ENCODE results near the gene PRLR. TPM values are rescaled to one million over a fixed set of nuclear protein-coding genes. Genes with fewer than 3 reads are reported as not detected.

PRLR gene
- total and polyA plus RNA-seq, 3 experiments from 2014 or later: not detected

GRCh38 chr5:35026280-35026840 lies 203.9 kb downstream of the PRLR start:
- Histone ChIP-seq H3K36me3 (ENCODE audit: insufficient read depth, low read length) (no peaks in the 10 kb centered on the region), H3K27ac (ENCODE audit: low read depth, low read length) (no peak overlapping the region), H3K4me1 (ENCODE audit: insufficient read depth, low read length) (no peaks in the 10 kb centered on the region), H3K27me3 (ENCODE audit: insufficient read depth, low read length, poor library complexity, severe bottlenecking) (no peaks in the 10 kb centered on the region), H3K4me3 (ENCODE audit: low read length) (no peak overlapping the region), H3K9me3 (ENCODE audit: low read length) (no peaks in the 10 kb centered on the region)
- POLR2A ChIA-PET: no interaction called here
- no peak overlapping the region for H3K27ac Mint-ChIP-seq
- H3K27me3 Mint-ChIP-seq: peaks cover 3 to 17% of the 10 kb centered on the region in 2 donors
- no peak for DNase-seq
- H3K36me3 Mint-ChIP-seq: no peaks in the 10 kb centered on the region
- no peaks in the 10 kb centered on the region for H3K4me1 Mint-ChIP-seq
- H3K9me3 Mint-ChIP-seq: no peaks in the 10 kb centered on the region
- CTCF ChIA-PET: no interaction called here
- no peak overlapping the region for H3K4me3 Mint-ChIP-seq

GRCh38 chr5:35024911-35025510 lies 205.3 kb downstream of the PRLR start:
- H3K27me3 Mint-ChIP-seq: peaks cover 3 to 17% of the 10 kb centered on the region in 2 donors
- H3K9me3 ChIP-seq (ENCODE audit: low read length): no peaks in the 10 kb centered on the region
- H3K4me3 ChIP-seq (ENCODE audit: low read length): no peak overlapping the region
- no peaks in the 10 kb centered on the region for H3K36me3 ChIP-seq (ENCODE audit: insufficient read depth, low read length)
- H3K4me1 ChIP-seq (ENCODE audit: insufficient read depth, low read length): no peaks in the 10 kb centered on the region
- no peaks in the 10 kb centered on the region for H3K9me3 Mint-ChIP-seq
- H3K36me3 Mint-ChIP-seq: no peaks in the 10 kb centered on the region
- H3K4me1 Mint-ChIP-seq: no peaks in the 10 kb centered on the region
- ChIA-PET POLR2A (no interaction called here), CTCF (no interaction called here)
- H3K27ac Mint-ChIP-seq: no peak overlapping the region
- H3K27me3 ChIP-seq (ENCODE audit: insufficient read depth, low read length, poor library complexity, severe bottlenecking): no peaks in the 10 kb centered on the region
- H3K27ac ChIP-seq (ENCODE audit: low read depth, low read length): no peak overlapping the region
- H3K4me3 Mint-ChIP-seq: no peak overlapping the region
- DNase-seq: no peak

- no peak overlapping the region for H3K27ac ChIP-seq (ENCODE audit: low read depth, low read length)
- H3K27ac Mint-ChIP-seq: no peak overlapping the region
Observed at GRCh38 chr5:35023391-35024178, 206.7 kb downstream of the PRLR start.

GRCh38 chr5:35016174-35017051 lies 213.9 kb downstream of the PRLR start:
- Mint-ChIP-seq H3K4me3 (no peak overlapping the region), H3K4me1 (no peaks in the 10 kb centered on the region), H3K27me3 (peaks cover 7 to 17% of the 10 kb centered on the region in 2 donors), H3K27ac (no peak overlapping the region), H3K9me3 (peaks cover 0 to 2% (median 1%) of the 10 kb centered on the region in 5 donors), H3K36me3 (no peaks in the 10 kb centered on the region)
- Histone ChIP-seq H3K27ac (ENCODE audit: low read depth, low read length) (no peak overlapping the region), H3K27me3 (ENCODE audit: insufficient read depth, low read length, poor library complexity, severe bottlenecking) (no peaks in the 10 kb centered on the region), H3K36me3 (ENCODE audit: insufficient read depth, low read length) (no peaks in the 10 kb centered on the region), H3K9me3 (ENCODE audit: low read length) (no peaks in the 10 kb centered on the region), H3K4me1 (ENCODE audit: insufficient read depth, low read length) (no peaks in the 10 kb centered on the region), H3K4me3 (ENCODE audit: low read length) (no peak overlapping the region)
- no peak for DNase-seq
- ChIA-PET CTCF (no interaction called here), POLR2A (no interaction called here)

More at GRCh38 chr5:35023391-35024178, 206.7 kb downstream of the PRLR start:
- H3K4me3 Mint-ChIP-seq: no peak overlapping the region
- ChIA-PET POLR2A (no interaction called here), CTCF (interaction anchor here (0.9 kb wide), 1 partner anchor 558 kb away, joined by 3 read pairs; no protein-coding TSS in a partner anchor)
- no peaks in the 10 kb centered on the region for H3K4me1 ChIP-seq (ENCODE audit: insufficient read depth, low read length)
- H3K36me3 ChIP-seq (ENCODE audit: insufficient read depth, low read length): no peaks in the 10 kb centered on the region
- H3K9me3 Mint-ChIP-seq: no peaks in the 10 kb centered on the region
- DNase-seq: no peak
- no peaks in the 10 kb centered on the region for H3K27me3 ChIP-seq (ENCODE audit: insufficient read depth, low read length, poor library complexity, severe bottlenecking)
- H3K4me1 Mint-ChIP-seq: no peaks in the 10 kb centered on the region
- peaks cover 0 to 6% of the 10 kb centered on the region in 2 donors for H3K27me3 Mint-ChIP-seq
- H3K36me3 Mint-ChIP-seq: no peaks in the 10 kb centered on the region
- H3K4me3 ChIP-seq (ENCODE audit: low read length): no peak overlapping the region
- H3K9me3 ChIP-seq (ENCODE audit: low read length): no peaks in the 10 kb centered on the region

- Mint-ChIP-seq H3K27ac (no peak overlapping the region), H3K27me3 (peaks cover 7 to 18% of the 10 kb centered on the region in 2 donors), H3K36me3 (no peaks in the 10 kb centered on the region), H3K9me3 (peaks cover 0 to 2% (median 1%) of the 10 kb centered on the region in 5 donors), H3K4me3 (no peak overlapping the region), H3K4me1 (no peaks in the 10 kb centered on the region)
- Histone ChIP-seq H3K27me3 (ENCODE audit: insufficient read depth, low read length, poor library complexity, severe bottlenecking) (no peaks in the 10 kb centered on the region), H3K36me3 (ENCODE audit: insufficient read depth, low read length) (no peaks in the 10 kb centered on the region), H3K27ac (ENCODE audit: low read depth, low read length) (no peak overlapping the region), H3K4me1 (ENCODE audit: insufficient read depth, low read length) (no peaks in the 10 kb centered on the region), H3K4me3 (ENCODE audit: low read length) (no peak overlapping the region), H3K9me3 (ENCODE audit: low read length) (no peaks in the 10 kb centered on the region)
- POLR2A ChIA-PET: no interaction called here
- no peak for DNase-seq
- CTCF ChIA-PET: interaction anchor here (1.2 kb wide), 1 partner anchor 12 kb away, joined by 3 read pairs; no protein-coding TSS in a partner anchor
Observed at GRCh38 chr5:35015063-35015462, 215.2 kb downstream of the PRLR start.

- Mint-ChIP-seq H3K27ac (no peak overlapping the region), H3K36me3 (peaks cover 0 to 1% (median 0%) of the 10 kb centered on the region in 3 donors), H3K9me3 (peaks cover 0 to 3% (median 0%) of the 10 kb centered on the region in 5 donors), H3K4me1 (no peaks in the 10 kb centered on the region), H3K27me3 (peaks cover 15 to 34% of the 10 kb centered on the region in 2 donors), H3K4me3 (no peak overlapping the region)
- CTCF ChIA-PET: no interaction called here
- DNase-seq: no peak
- H3K4me1 ChIP-seq (ENCODE audit: insufficient read depth, low read length): no peaks in the 10 kb centered on the region
- H3K36me3 ChIP-seq (ENCODE audit: insufficient read depth, low read length): no peaks in the 10 kb centered on the region
- H3K9me3 ChIP-seq (ENCODE audit: low read length): no peaks in the 10 kb centered on the region
- no peak overlapping the region for H3K4me3 ChIP-seq (ENCODE audit: low read length)
- POLR2A ChIA-PET: no interaction called here
- no peaks in the 10 kb centered on the region for H3K27me3 ChIP-seq (ENCODE audit: insufficient read depth, low read length, poor library complexity, severe bottlenecking)
- H3K27ac ChIP-seq (ENCODE audit: low read depth, low read length): no peak overlapping the region
Observed at GRCh38 chr5:35012796-35013195, 217.5 kb downstream of the PRLR start.

- Mint-ChIP-seq H3K4me3 (no peak overlapping the region), H3K27me3 (peaks cover 14 to 36% of the 10 kb centered on the region in 2 donors), H3K4me1 (no peaks in the 10 kb centered on the region), H3K27ac (no peak overlapping the region), H3K9me3 (peaks cover 0 to 2% (median 0%) of the 10 kb centered on the region in 5 donors), H3K36me3 (peaks cover 0 to 1% (median 0%) of the 10 kb centered on the region in 3 donors)
- H3K4me1 ChIP-seq (ENCODE audit: insufficient read depth, low read length): no peaks in the 10 kb centered on the region
- POLR2A ChIA-PET: no interaction called here
- H3K27me3 ChIP-seq (ENCODE audit: insufficient read depth, low read length, poor library complexity, severe bottlenecking): no peaks in the 10 kb centered on the region
- no peaks in the 10 kb centered on the region for H3K9me3 ChIP-seq (ENCODE audit: low read length)
- no peak overlapping the region for H3K4me3 ChIP-seq (ENCODE audit: low read length)
- H3K27ac ChIP-seq (ENCODE audit: low read depth, low read length): no peak overlapping the region
- H3K36me3 ChIP-seq (ENCODE audit: insufficient read depth, low read length): no peaks in the 10 kb centered on the region
- CTCF ChIA-PET: no interaction called here
- DNase-seq: no peak
Observed at GRCh38 chr5:35012365-35012764, 217.9 kb downstream of the PRLR start.

Measured in CD8-positive, alpha-beta memory T cell (primary cell).